ENCODE measurements around the gene BLID. TPM values are rescaled to one million over a fixed set of nuclear protein-coding genes. Genes with fewer than 3 reads are reported as not detected.

The BLID gene
- total RNA-seq, 1 experiment from 2014 or later = not detected

DNA sequence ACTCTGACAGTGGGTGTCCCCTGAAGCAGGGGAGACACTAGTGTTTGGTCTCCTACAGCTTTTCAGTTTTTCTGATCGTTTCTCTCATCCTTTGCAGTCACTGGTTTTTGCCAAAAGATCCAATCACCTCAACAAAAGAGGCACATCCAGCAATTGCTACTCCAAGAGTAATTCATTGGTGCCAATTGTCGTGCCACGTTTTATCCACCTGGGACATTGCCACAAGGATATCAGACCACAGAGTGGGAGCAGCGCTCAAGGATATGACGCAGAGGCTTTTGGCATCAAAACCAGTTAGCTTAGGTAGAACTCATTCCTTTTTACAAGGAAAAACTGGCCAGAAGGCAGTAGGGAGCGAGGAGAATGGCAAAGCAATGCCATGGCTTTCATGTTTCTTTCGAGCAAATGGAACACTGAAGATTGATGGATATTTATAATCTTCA is 40.9 kb upstream of the BLID start:
- Histone ChIP-seq H3K27me3 (ENCODE audit: insufficient read depth, low read length) (no peaks in the 10 kb centered on the region), H3K4me1 (ENCODE audit: insufficient read depth, low read length) (no peaks in the 10 kb centered on the region), H3K4ac (ENCODE audit: low read depth, low read length) (no peak overlapping the region), H4K20me1 (ENCODE audit: control insufficient read depth, insufficient read depth, insufficient read length) (no peaks in the 10 kb centered on the region), H2BK12ac (ENCODE audit: insufficient read length, low read depth, low read length) (no peak overlapping the region), H2BK120ac (ENCODE audit: low read depth, low read length, poor library complexity, severe bottlenecking) (no peak overlapping the region), H3K79me1 (ENCODE audit: insufficient read depth, low read depth, low read length, poor library complexity, severe bottlenecking) (no peaks in the 10 kb centered on the region), H2BK5ac (ENCODE audit: insufficient read length, low read length) (no peak overlapping the region), H4K91ac (ENCODE audit: insufficient read length, low read depth, low read length) (no peak overlapping the region), H2AK5ac (ENCODE audit: insufficient read length, low read length) (no peak overlapping the region), H2BK15ac (ENCODE audit: low read depth, low read length) (no peak overlapping the region), H4K5ac (ENCODE audit: insufficient read length, low read depth, low read length) (no peak overlapping the region), H4K8ac (replicated peaks; ENCODE audit: insufficient read length, low read depth, low read length) (no peak overlapping the region), H3K14ac (ENCODE audit: insufficient read depth, low read length) (no peak overlapping the region), H2BK20ac (ENCODE audit: low read depth, low read length, poor library complexity, severe bottlenecking) (no peak overlapping the region), H3K23me2 (ENCODE audit: insufficient read length, low read depth, low read length, poor library complexity, severe bottlenecking) (no peaks in the 10 kb centered on the region), H3K79me2 (ENCODE audit: insufficient read depth, low read length) (no peaks in the 10 kb centered on the region), H3K4me2 (ENCODE audit: insufficient read depth, insufficient read length, low read length) (no peak overlapping the region), H3K18ac (ENCODE audit: insufficient read length, low read depth, low read length) (no peak overlapping the region), H3K9me3 (ENCODE audit: control insufficient read depth, low read depth, low read length) (no peaks in the 10 kb centered on the region), H3K27ac (ENCODE audit: insufficient read length, low read depth, low read length) (no peak overlapping the region), H3K56ac (ENCODE audit: insufficient read length, low read depth, low read length) (no peak overlapping the region), H2AFZ (ENCODE audit: low read length) (no peak overlapping the region), H3T11ph (ENCODE audit: low read length) (no peak overlapping the region), H3K23ac (ENCODE audit: insufficient read length, low read depth, low read length) (no peak overlapping the region), H3K9ac (ENCODE audit: extremely low read depth, insufficient read length, low read length) (no peak overlapping the region)
- no peak for TF ChIP-seq CTCF (conservative IDR thresholded peaks at IDR 0.05)
- peaks cover 4% of the 10 kb centered on the region; the same call in 1 of the 2 replicates for H3K27me3 Mint-ChIP-seq (ENCODE audit: low read depth)
- no peak overlapping the region for H3K27ac Mint-ChIP-seq
- no peak overlapping the region for H3K4me3 Mint-ChIP-seq
- no CpG with 5 or more reads among the region's 7 CpGs for WGBS (ENCODE audit: extremely low coverage, insufficient read length, low lambda C conversion rate)
- H3K9me3 Mint-ChIP-seq = no peaks in the 10 kb centered on the region
- peaks cover 14 to 30% of the 10 kb centered on the region in 2 experiments for H3K4me1 Mint-ChIP-seq
- DNase-seq = no peak
- H3K36me3 Mint-ChIP-seq (ENCODE audit: insufficient read depth in 1 of 3, low read depth in 3 of 3) = no peaks in the 10 kb centered on the region
